NCI-H1092 treated with DMSO at 0.1 percent for 48 hours (cell line): Measurements from ENCODE around the gene LIMS1.
A peak's percentile ranks its signal among the peaks of the same experiment; 100 is the strongest.
"Not testable (repeated sequence)": the region's sequence is repeated elsewhere in the genome, so short reads cannot be mapped to it uniquely, and the experiment has no call there.

Source experiments
- DNase-seq: peaks from one replicate; lab custom pipeline; 2025; lab: John Stamatoyannopoulos, UW

The LIMS1 gene

DNA sequence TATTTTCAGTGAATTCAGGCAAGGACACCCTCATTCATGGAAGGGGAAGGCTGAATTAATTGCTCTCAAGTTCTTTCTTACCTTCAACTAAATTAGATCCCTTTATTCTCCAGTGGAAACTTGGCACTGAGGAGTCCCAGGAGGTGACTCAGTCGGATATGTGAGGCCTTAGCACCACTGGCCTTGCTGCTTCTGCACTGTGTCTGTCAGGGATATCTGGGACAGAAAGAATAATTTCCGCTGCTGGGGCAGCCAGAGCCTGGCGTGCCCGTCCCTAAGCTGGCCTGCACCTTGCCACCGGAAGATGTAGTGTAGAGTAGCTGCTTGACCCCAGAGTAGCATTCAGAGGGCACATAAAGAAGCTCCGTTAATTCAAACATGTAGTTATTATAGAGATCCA lies 53.4 kb downstream of the LIMS1 start:
- DNase-seq, result no peak

GRCh38 chr2:108588070-108588668 lies 53.9 kb downstream of the LIMS1 start:
- no peak for DNase-seq

DNA sequence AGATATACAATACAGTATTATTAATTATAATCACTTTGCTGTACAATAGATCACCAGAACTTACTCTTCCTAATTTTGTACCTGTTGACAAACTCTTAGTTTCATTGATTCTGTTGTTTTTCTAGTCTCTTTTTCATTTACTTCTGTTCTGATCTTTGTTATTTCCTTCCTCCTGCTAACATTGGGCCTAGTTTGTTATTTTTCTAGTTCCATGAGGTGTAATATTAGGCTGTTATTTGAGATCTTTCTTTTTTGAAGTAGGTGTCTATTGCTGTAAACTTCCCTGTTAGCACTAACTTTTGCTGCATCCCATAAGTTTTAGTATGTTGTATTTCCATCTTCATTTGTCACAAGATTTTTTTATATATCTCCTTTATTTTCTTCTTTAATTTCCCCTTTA lies 55.1 kb downstream of the LIMS1 start:
- DNase-seq, result no peak

- DNase-seq, result no peak
Measured at GRCh38 chr2:108589781-108590180, 55.5 kb downstream of the LIMS1 start.

- DNase-seq, result no peak
Measured at GRCh38 chr2:108591163-108591562, 56.9 kb downstream of the LIMS1 start.

DNA sequence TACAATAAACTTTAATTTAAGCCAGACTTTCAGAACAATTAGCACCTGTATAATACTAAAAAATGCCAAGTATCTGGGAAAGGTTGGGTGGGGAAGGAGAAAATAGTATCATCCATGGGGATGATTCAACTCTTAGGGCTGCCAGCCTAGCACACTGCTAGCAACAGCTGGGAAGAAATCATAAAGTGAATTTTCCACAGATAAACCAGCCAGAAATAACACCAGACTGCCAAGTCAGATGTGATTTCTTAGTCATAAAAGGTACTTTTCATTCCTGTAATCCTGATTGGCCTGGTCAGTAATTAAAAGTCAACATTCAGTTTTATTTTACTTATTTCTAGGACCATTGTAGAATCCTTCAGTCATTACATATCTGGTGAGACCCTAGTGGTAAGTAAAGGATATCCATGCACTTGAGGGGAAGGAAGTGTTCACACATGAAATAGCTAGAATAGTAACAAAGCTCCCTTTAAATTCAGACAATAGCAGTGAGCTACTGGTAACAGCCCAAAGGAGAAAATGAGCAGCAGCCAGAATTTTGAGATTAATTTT lies 59.4 kb downstream of the LIMS1 start:
- DNase-seq, result no peak

DNA sequence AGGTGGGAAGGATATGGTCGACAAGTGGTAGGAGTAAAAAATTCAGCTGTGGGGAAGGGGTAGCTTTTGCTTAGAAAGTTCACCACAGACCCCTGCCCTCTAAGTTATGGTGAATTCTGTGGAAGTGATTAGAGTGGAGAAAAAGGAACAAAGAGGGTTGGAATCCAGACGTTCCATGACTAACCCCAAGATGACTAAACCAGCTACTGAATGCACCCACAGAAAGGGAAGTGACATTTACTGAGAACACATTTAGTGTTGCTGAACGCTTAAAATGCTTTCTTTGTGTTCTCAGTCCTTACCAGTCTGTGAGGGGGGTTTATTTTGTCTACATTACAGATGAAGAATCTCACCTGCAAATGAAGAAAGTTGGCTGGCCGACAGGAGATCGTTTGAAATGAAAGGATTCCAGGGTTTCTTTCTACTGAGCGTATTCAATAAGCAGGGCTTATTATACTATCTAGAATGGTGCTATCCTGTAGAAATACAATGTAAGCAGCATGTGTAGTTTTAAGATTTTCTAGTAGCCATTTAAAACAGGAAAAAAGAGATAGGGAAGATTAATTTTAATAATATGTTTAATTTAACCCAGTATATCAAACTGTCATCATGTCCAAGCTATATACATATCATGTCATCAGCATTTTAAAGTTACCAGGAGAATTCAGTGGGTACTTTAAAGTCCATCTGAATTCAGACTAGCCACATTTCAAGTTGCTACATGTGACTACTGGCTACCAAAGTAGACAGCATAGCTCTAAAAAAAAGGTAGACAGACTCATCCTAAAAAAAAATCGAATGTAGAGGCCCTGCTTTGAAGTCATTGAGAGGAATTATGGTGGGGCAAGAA lies 60.1 kb downstream of the LIMS1 start:
- no peak for DNase-seq

- DNase-seq, result no peak
Measured at GRCh38 chr2:108594982-108595464, 60.8 kb downstream of the LIMS1 start.

DNA sequence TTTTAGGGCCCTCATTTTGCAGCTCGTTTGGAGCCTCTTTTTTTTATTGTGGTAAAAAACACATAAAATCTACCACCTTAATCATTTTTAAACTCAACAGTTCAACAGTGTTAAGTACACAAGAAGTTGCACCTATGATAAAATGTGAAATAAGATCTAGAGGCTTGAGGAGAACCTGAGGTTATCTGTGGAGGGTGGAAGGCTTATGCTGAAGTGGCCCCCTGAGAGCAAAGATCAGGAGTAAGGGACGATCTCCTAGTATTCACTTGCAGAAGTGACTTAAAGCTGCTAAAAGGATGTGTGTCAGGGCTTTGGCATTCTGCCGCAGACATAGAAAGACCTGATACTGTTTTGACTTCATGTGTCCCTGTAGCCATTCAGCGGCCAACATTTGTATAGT lies 61.5 kb downstream of the LIMS1 start:
- not testable (repeated sequence) for DNase-seq

GRCh38 chr2:108597105-108597744 lies 63.0 kb downstream of the LIMS1 start:
- peak; percentile 2 for DNase-seq

DNA sequence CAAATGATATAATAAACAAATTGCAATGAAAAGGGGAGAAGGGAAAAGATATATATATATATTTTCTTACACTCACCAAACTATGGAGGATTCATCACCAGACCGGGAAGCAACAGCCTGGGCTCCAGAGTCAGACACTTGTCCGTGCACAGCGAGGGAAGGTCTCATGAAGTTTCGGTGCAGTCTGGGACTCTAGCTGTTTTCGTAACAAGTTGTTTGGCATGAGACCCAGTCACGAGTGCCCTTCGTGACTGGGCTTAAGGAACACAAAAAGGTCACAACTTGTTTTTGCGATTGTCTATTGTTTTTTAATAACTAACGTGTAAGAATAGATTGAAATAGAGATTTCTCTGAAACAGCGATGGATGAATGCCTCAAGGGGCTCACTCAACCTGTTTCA lies 66.9 kb downstream of the LIMS1 start:
- DNase-seq, result not testable (repeated sequence)

- DNase-seq, result no peak
Measured at GRCh38 chr2:108602422-108602821, 68.2 kb downstream of the LIMS1 start.

GRCh38 chr2:108604196-108604595 lies 69.9 kb downstream of the LIMS1 start:
- no peak for DNase-seq

DNA sequence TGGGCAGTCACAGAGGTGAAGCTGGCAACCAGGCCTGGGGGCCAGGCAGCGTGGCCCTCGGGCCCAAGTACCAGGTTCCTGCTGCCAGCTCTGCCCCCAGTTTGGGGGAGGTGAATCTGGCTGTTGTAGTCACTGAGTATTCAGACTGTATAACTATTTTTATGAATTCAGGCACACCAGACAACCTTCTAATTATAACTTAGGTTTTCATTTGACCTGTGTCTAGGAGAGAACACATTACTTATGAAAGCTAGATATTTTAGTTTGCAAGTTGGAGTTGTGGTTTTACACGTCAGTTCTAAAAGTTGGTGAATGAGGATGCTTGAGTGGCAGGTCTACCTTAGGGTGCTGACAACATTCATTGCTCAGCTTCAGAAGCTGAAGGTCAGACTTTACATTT lies 71.7 kb downstream of the LIMS1 start:
- no peak for DNase-seq

- DNase-seq, result peak; percentile 66
Measured at GRCh38 chr2:108607706-108608301, 73.5 kb downstream of the LIMS1 start.

DNA sequence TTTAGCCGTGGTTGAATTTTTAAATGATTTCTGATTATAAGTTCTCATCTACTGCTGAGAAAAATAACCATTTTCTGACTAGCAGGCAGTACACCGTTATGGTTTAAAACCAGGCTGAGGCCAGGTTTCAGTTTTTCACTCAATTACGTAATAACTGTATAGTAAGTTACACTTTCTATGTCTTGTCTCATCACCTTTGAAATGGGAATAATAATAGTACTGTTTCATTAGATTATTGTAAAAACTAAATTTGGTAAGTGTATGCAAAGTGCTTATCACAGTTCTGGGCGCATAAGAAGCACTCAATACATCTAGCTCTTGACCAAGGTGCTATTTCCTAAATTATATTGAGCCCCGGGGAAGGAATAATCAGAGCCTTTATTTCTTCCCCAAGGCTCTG lies 76.8 kb downstream of the LIMS1 start:
- no peak for DNase-seq

GRCh38 chr2:108612153-108612513 lies 77.9 kb downstream of the LIMS1 start:
- DNase-seq, result no peak

DNA sequence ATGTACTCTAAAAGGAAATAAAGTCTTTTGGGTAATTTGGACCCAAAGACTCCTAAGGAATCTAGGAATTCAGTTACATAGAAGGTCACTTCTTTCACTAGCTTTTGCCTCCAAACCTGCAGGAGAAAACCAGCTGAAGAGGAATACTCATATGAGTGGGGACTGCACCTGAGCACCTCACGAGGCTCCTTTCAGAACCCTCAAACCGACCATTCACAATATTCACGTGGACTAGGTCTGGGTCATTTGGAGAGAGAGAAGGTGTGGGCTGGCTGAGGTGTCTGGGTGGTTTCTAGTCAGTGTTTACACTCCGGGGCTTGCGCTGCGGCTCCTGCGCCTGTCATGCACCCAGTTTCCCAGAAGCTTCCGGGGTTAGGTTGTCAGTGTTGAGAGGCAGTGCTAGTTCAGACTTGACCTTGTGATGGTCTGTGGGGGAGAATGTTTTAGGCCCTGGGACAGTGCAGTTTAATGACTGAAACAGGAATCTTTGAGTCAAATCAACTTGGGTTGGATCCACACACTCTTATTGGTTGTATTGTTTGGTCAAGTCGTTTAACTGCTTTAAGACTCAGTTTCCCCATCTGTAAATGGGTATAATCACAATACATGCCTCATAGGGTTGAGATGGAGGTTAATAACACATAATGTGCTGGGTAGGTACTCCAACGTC lies 78.4 kb downstream of the LIMS1 start:
- no peak for DNase-seq

DNA sequence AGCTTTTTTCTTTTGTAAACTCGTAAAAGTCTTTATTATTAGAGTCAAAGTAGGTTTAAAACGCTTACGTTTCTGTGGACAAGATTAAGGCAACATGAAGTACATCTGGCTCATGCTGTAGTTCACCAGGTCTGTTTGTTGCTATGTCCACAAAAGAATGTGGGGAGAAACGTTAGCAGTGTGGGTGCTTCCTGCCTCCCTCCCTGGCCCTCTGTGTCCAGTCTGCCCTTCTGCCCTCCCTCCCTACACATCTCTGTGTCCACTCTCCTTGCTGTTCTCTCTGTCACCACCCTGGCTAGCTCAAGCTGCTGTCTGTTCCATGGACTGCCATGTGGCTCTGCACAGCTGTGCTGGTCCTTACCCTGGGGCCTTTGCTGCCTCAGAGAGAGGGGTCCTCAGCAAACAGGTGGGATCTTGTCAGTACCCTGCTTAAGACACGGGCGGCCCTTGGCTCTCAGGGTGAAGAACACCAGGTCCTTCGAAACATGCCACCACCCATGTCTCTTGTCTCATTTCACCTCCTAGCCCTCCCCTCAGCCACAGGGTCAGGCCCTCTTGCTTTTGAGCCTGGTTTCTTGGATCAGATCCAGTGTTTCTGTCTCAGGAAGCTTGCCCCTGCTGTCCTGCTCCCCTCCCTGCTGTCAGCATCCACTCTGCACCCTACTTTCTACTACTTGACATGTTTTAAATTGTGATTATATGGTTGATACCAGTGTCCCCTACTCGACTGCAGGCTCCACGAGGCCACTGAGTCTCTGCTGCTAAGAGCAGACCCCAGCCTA lies 79.2 kb downstream of the LIMS1 start:
- no peak for DNase-seq

GRCh38 chr2:108614043-108614545 lies 79.8 kb downstream of the LIMS1 start:
- DNase-seq, result no peak

DNA sequence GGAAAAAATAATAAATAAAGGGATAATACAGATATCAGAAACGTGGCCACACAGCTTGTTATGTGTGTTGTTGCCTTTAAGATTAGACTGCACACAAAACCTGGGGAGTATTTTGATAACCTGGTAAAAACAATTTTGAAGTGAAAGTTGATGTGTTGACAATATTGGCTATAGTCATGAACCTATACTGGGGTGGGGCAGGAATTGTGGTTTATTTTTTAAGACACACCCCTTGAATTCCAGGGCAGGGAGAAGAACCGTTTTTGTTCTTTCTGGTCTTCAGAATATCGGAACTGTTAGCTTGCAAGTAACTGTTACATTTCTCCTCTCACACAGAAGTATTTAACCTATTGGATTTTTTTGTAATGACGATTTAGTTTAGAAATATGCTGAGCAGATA lies 80.4 kb downstream of the LIMS1 start:
- DNase-seq, result no peak
